Keratinocyte (primary cell): ENCODE results near the gene PHF10.

Source experiments
- EZH2 ChIP-seq: IDR thresholded peaks from one replicate; pipeline ENCODE4 v1.6.1; 2012; ENCODE audit warnings: inconsistent platforms, mild to moderate bottlenecking, low read length, moderate library complexity
- TF ChIP-seq, protein P1 (sequence below), 3 experiments: IDR thresholded peaks in 1 of 3; conservative IDR thresholded peaks in 1 of 3; optimal IDR thresholded peaks in 1 of 3; 2 replicates in 2 of 3; 3 replicates in 1 of 3; pipeline versions ENCODE3 to v1.5.1; 2011; ENCODE audit warnings: low read length in 3 of 3, mild to moderate bottlenecking in 3 of 3, moderate library complexity in 2 of 3, control low read depth in 1 of 3, inconsistent platforms in 1 of 3; ENCODE audit not compliant: insufficient read depth in 2 of 3; ENCODE audit errors: extremely low read depth in 1 of 3

DNA sequence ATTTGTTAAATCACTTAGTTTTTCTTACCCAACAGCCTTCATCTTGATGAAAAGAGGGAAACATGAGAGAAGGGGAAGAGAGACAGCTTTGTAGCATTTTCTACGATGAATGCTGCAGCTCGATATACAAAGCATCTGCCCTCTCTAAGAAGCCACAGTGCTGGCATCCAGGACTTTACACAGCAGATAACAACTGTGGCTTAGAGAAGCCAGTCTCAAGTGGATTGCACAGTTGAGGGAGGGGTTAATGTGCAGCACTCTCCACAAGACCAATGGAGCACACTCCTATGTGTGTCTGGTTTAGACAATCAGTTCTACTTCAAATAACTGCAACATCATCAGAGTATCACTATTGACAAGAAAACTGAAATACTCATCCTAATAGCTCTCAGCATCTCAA is 16.5 kb downstream of the PHF10 start:
- TF ChIP-seq, protein P1, sequence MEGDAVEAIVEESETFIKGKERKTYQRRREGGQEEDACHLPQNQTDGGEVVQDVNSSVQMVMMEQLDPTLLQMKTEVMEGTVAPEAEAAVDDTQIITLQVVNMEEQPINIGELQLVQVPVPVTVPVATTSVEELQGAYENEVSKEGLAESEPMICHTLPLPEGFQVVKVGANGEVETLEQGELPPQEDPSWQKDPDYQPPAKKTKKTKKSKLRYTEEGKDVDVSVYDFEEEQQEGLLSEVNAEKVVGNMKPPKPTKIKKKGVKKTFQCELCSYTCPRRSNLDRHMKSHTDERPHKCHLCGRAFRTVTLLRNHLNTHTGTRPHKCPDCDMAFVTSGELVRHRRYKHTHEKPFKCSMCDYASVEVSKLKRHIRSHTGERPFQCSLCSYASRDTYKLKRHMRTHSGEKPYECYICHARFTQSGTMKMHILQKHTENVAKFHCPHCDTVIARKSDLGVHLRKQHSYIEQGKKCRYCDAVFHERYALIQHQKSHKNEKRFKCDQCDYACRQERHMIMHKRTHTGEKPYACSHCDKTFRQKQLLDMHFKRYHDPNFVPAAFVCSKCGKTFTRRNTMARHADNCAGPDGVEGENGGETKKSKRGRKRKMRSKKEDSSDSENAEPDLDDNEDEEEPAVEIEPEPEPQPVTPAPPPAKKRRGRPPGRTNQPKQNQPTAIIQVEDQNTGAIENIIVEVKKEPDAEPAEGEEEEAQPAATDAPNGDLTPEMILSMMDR (optimal IDR thresholded peaks at IDR 0.05 in 1 of 3, IDR thresholded peaks at IDR 0.05 in 1 of 3, conservative IDR thresholded peaks at IDR 0.05 in 1 of 3; ENCODE audit: extremely low read depth in 1 of 3, insufficient read depth in 2 of 3, low read length in 3 of 3) = no peak
- no peak for TF ChIP-seq EZH2
